ENCODE measurements around the gene KRTAP12-4. TPM values are rescaled to one million over a fixed set of nuclear protein-coding genes. Genes with fewer than 3 reads are reported as not detected.
"Not testable (repeated sequence)": the region's sequence is repeated elsewhere in the genome, so short reads cannot be mapped to it uniquely, and the experiment has no call there.

The KRTAP12-4 gene
- polyA plus RNA-seq, 3 donors, result not detected

- 8 to 27% (median 17%) methylated on average over 4 of the region's 4 CpGs for WGBS, 3 donors
- H3K27ac ChIP-seq (ENCODE audit: low read depth, low read length), result no peak overlapping the region
Measured at GRCh38 chr21:44618504-44618903, 36.0 kb downstream of the KRTAP12-4 start.

- WGBS, 3 donors, result 49 to 63% (median 60%) methylated on average over 8 of the region's 8 CpGs
- H3K27ac ChIP-seq (ENCODE audit: low read depth, low read length), result no peak overlapping the region
Measured at GRCh38 chr21:44617071-44617501, 37.4 kb downstream of the KRTAP12-4 start.

- H3K27ac ChIP-seq (ENCODE audit: low read depth, low read length), result no peak overlapping the region
- 69 to 85% (median 80%) methylated on average over 16 of the region's 16 CpGs for WGBS, 3 donors
Measured at GRCh38 chr21:44616591-44616926, 37.9 kb downstream of the KRTAP12-4 start.

- no peak overlapping the region for H3K27ac ChIP-seq (ENCODE audit: low read depth, low read length)
- 58 to 80% (median 77%) methylated on average over 17 of the region's 17 CpGs for WGBS, 3 donors
Measured at GRCh38 chr21:44615911-44616590, 38.4 kb downstream of the KRTAP12-4 start.

- no peak overlapping the region for H3K27ac ChIP-seq (ENCODE audit: low read depth, low read length)
- 58 to 79% (median 78%) methylated on average over 8 of the region's 8 CpGs for WGBS, 3 donors
Measured at GRCh38 chr21:44615466-44615865, 39.0 kb downstream of the KRTAP12-4 start.

- 81 to 88% (median 86%) methylated on average over 28 of the region's 28 CpGs for WGBS, 3 donors
Measured at GRCh38 chr21:44614961-44615391, 39.5 kb downstream of the KRTAP12-4 start.

GRCh38 chr21:44614161-44614631 lies 40.3 kb downstream of the KRTAP12-4 start:
- 72 to 86% (median 83%) methylated on average over 20 of the region's 20 CpGs for WGBS, 3 donors
- no peak overlapping the region for H3K27ac ChIP-seq (ENCODE audit: low read depth, low read length)

More at GRCh38 chr21:44614961-44615391, 39.5 kb downstream of the KRTAP12-4 start:
- H3K27ac ChIP-seq (ENCODE audit: low read depth, low read length), result no peak overlapping the region

GRCh38 chr21:44613386-44614155 lies 40.9 kb downstream of the KRTAP12-4 start:
- no peak overlapping the region for H3K27ac ChIP-seq (ENCODE audit: low read depth, low read length)
- 73 to 89% (median 85%) methylated on average over 25 to 26 of the region's 26 CpGs for WGBS, 3 donors

GRCh38 chr21:44612669-44613229 lies 41.7 kb downstream of the KRTAP12-4 start:
- WGBS, 3 donors, result 74 to 88% (median 79%) methylated on average over 12 to 13 of the region's 13 CpGs
- no peak overlapping the region for H3K27ac ChIP-seq (ENCODE audit: low read depth, low read length)

GRCh38 chr21:44612029-44612486 lies 42.4 kb downstream of the KRTAP12-4 start, which contains the start of gene KRTAP10-8:
Gene KRTAP10-8, plus strand, starts transcription at chr21:44612079. Its CDS starts 22 bp downstream, at chr21:44612101.
- no peak within 1 kb of the TSS for H3K27ac ChIP-seq (ENCODE audit: low read depth, low read length)
- WGBS, 3 donors, result 82 to 86% (median 84%) methylated on average over 8 of the region's 8 CpGs

GRCh38 chr21:44611551-44611950 lies 42.9 kb downstream of the KRTAP12-4 start:
- no peak overlapping the region for H3K27ac ChIP-seq (ENCODE audit: low read depth, low read length)
- WGBS, 3 donors, result 82 to 85% (median 85%) methylated on average over 4 of the region's 4 CpGs

- not testable (repeated sequence) for H3K27ac ChIP-seq (ENCODE audit: low read depth, low read length)
- 91 to 96% (median 93%) methylated on average over 7 of the region's 7 CpGs for WGBS, 3 donors
Measured at GRCh38 chr21:44610157-44610843, 44.2 kb downstream of the KRTAP12-4 start.

GRCh38 chr21:44609193-44609592 lies 45.3 kb downstream of the KRTAP12-4 start:
- H3K27ac ChIP-seq (ENCODE audit: low read depth, low read length), result no peak overlapping the region

- WGBS, 3 donors, result 74 to 76% (median 74%) methylated on average over 4 of the region's 4 CpGs
- no peak overlapping the region for H3K27ac ChIP-seq (ENCODE audit: low read depth, low read length)
Measured at GRCh38 chr21:44606495-44606894, 48.0 kb downstream of the KRTAP12-4 start.

Other genes with a start within 250 kb of the KRTAP12-4 start
- 1 to 10 TPM in 2 of 3 donors, under 1 TPM in 1; 0.81 to 2.4 (median 2.1) TPM for gene LRRC3, start 199.1 kb downstream of the KRTAP12-4 start, polyA plus RNA-seq
- not detected for gene KRTAP10-1, start 114.5 kb downstream of the KRTAP12-4 start, polyA plus RNA-seq
- under 1 TPM in 1 of 3 donors, not detected in 2; 0.22 TPM for gene KRTAP10-2, start 103.2 kb downstream of the KRTAP12-4 start, polyA plus RNA-seq
- gene KRTAP10-3, start 95.9 kb downstream of the KRTAP12-4 start, polyA plus RNA-seq, result not detected
- not detected for gene KRTAP10-4, start 80.9 kb downstream of the KRTAP12-4 start, polyA plus RNA-seq
- gene KRTAP10-5, start 74.1 kb downstream of the KRTAP12-4 start, polyA plus RNA-seq, result not detected
- not detected for gene KRTAP10-6, start 62.2 kb downstream of the KRTAP12-4 start, polyA plus RNA-seq
- gene KRTAP10-7, start 54.1 kb downstream of the KRTAP12-4 start, polyA plus RNA-seq, result not detected
- not detected for gene KRTAP10-8, start 42.6 kb downstream of the KRTAP12-4 start, polyA plus RNA-seq
- not detected for gene KRTAP10-9, start 27.6 kb downstream of the KRTAP12-4 start, polyA plus RNA-seq
- gene KRTAP10-10, start 17.3 kb downstream of the KRTAP12-4 start, polyA plus RNA-seq, result not detected
- not detected for gene KRTAP10-11, start 8.2 kb downstream of the KRTAP12-4 start, polyA plus RNA-seq
- gene KRTAP12-3, start 3.3 kb upstream of the KRTAP12-4 start, polyA plus RNA-seq, result not detected
- gene KRTAP12-2, start 12.3 kb upstream of the KRTAP12-4 start, polyA plus RNA-seq, result under 1 TPM in 1 of 3 donors, not detected in 2; 0.79 TPM
- gene KRTAP12-1, start 27.5 kb upstream of the KRTAP12-4 start, polyA plus RNA-seq, result not detected
- not detected for gene KRTAP10-12, start 42.5 kb upstream of the KRTAP12-4 start, polyA plus RNA-seq
- gene TSPEAR, start 56.9 kb upstream of the KRTAP12-4 start, polyA plus RNA-seq, result under 1 TPM; 0.07 to 0.56 (median 0.10) TPM
- gene UBE2G2, start 147.2 kb upstream of the KRTAP12-4 start, polyA plus RNA-seq, result 10 to 100 TPM; 29.1 to 70.8 (median 41.5) TPM
- gene SUMO3, start 163.4 kb upstream of the KRTAP12-4 start, polyA plus RNA-seq, result 100 to 1,000 TPM in 1 of 3 donors, 10 to 100 TPM in 2; 25.2 to 101 (median 64.5) TPM
- gene PTTG1IP, start 219.0 kb upstream of the KRTAP12-4 start, polyA plus RNA-seq, result 100 to 1,000 TPM in 1 of 3 donors, 10 to 100 TPM in 2; 61.3 to 111 (median 69.3) TPM

All from adipose tissue (tissue), 3 donors.